Astrocyte (in vitro differentiated cells and primary cell): ENCODE measurements around the gene MISP. TPM values are rescaled to one million over a fixed set of nuclear protein-coding genes. Genes with fewer than 3 reads are reported as not detected.
"Not testable (repeated sequence)": the region's sequence is repeated elsewhere in the genome, so short reads cannot be mapped to it uniquely, and the experiment has no call there.

Experiments used
- DNase-seq: peaks from one replicate; pipeline ENCODE4 v3.0.0-alpha.2; 2010; ENCODE audit warnings: low read depth
- FAIRE-seq: peaks from 2 replicates; lab custom pipeline; 2011; peaks lifted over from hg19 to GRCh38; lab: Jason Lieb, UNC
- H2AFZ ChIP-seq: 2 replicates; pipeline ENCODE4 v1.6.0; 2012; ENCODE audit warnings: low read depth, low read length, inconsistent platforms
- H3K27ac ChIP-seq: 2 replicates; pipeline ENCODE4 v1.5.1; 2011; ENCODE audit warnings: low read depth, low read length, inconsistent platforms
- H3K27me3 ChIP-seq: 2 replicates; pipeline ENCODE4 v1.6.0; 2011; ENCODE audit warnings: low read length, inconsistent platforms; ENCODE audit not compliant: insufficient read depth
- H3K36me3 ChIP-seq: 2 replicates; pipeline ENCODE4 v1.5.1; 2011; ENCODE audit warnings: low read length, inconsistent platforms; ENCODE audit not compliant: insufficient read depth
- H3K4me1 ChIP-seq: 2 replicates; pipeline ENCODE4 v1.5.1; 2011; ENCODE audit warnings: low read length, inconsistent platforms; ENCODE audit not compliant: insufficient read depth
- H3K4me2 ChIP-seq: 2 replicates; pipeline ENCODE4 v1.6.0; 2012; ENCODE audit warnings: low read length, inconsistent platforms
- H3K4me3 ChIP-seq: 2 replicates; pipeline ENCODE4 v1.5.1; 2011; ENCODE audit warnings: low read depth, mild to moderate bottlenecking, low read length, inconsistent platforms; ENCODE audit not compliant: insufficient read depth
- H3K79me2 ChIP-seq: 2 replicates; pipeline ENCODE4 v1.6.0; 2012; ENCODE audit warnings: mild to moderate bottlenecking, low read length, inconsistent platforms; ENCODE audit not compliant: insufficient read depth
- H3K9ac ChIP-seq: 2 replicates; pipeline ENCODE4 v1.6.0; 2012; ENCODE audit warnings: mild to moderate bottlenecking, low read length, inconsistent platforms
- H3K9me3 ChIP-seq: 2 replicates; pipeline ENCODE4 v1.5.1; 2012; ENCODE audit warnings: low read depth, mild to moderate bottlenecking, low read length, inconsistent platforms; ENCODE audit not compliant: insufficient read depth
- H4K20me1 ChIP-seq: 2 replicates; pipeline ENCODE4 v1.6.0; 2012; ENCODE audit warnings: low read length, inconsistent platforms; ENCODE audit not compliant: insufficient read depth
- H3K27ac Mint-ChIP-seq: one replicate; pipeline ENCODE4 v1.8.0; 2021; ENCODE audit warnings: mild to moderate bottlenecking, mixed read lengths; ENCODE audit not compliant: unreplicated experiment
- H3K27me3 Mint-ChIP-seq: one replicate; pipeline ENCODE4 v1.8.0; 2021; ENCODE audit warnings: low read depth, mixed read lengths; ENCODE audit not compliant: unreplicated experiment
- H3K36me3 Mint-ChIP-seq: one replicate; pipeline ENCODE4 v1.8.0; 2021; ENCODE audit warnings: low read depth, mixed read lengths; ENCODE audit not compliant: unreplicated experiment
- H3K4me1 Mint-ChIP-seq: one replicate; pipeline ENCODE4 v1.8.0; 2021; ENCODE audit warnings: low read depth, mixed read lengths; ENCODE audit not compliant: unreplicated experiment
- H3K4me3 Mint-ChIP-seq: one replicate; pipeline ENCODE4 v1.8.0; 2021; ENCODE audit warnings: mild to moderate bottlenecking, moderate library complexity, mixed read lengths; ENCODE audit not compliant: unreplicated experiment
- H3K9me3 Mint-ChIP-seq: one replicate; pipeline ENCODE4 v1.8.0; 2021; ENCODE audit warnings: mild to moderate bottlenecking, mixed read lengths; ENCODE audit not compliant: unreplicated experiment
- CTCF ChIP-seq: IDR thresholded peaks from 2 replicates; pipeline ENCODE4 v1.5.1; 2011; ENCODE audit warnings: low read depth, mild to moderate bottlenecking, inconsistent platforms, low read length, moderate library complexity; ENCODE audit not compliant: insufficient read depth
- EZH2 ChIP-seq: IDR thresholded peaks from 2 replicates; pipeline ENCODE4 v1.6.1; 2012; ENCODE audit warnings: mild to moderate bottlenecking, low read length, inconsistent platforms; ENCODE audit not compliant: insufficient read depth
- total RNA-seq: library from RNA; stranded (reverse); gene quantifications from 2 replicates; pipeline ENCODE4 v1.2.1, GENCODE V29; 2021

MISP gene
- total RNA-seq, 1 donor from 2014 or later, result 0.43 TPM

GRCh38 chr19:739998-740715 is 10.8 kb upstream of the MISP start:
- H3K4me1 ChIP-seq, result no peaks in the 10 kb centered on the region
- H3K4me3 ChIP-seq, result no peak overlapping the region
- H3K4me3 Mint-ChIP-seq, result no peak overlapping the region
- no peak overlapping the region for H3K27ac ChIP-seq
- peaks cover 11% of the 10 kb centered on the region for H3K9me3 Mint-ChIP-seq
- no peak for DNase-seq
- TF ChIP-seq CTCF (no peak), EZH2 (no peak)
- H3K4me1 Mint-ChIP-seq, result no peaks in the 10 kb centered on the region
- H3K27ac Mint-ChIP-seq, result no peak overlapping the region
- H3K9ac ChIP-seq, result no peak overlapping the region
- no peaks in the 10 kb centered on the region for H3K9me3 ChIP-seq
- no peak for FAIRE-seq
- no peaks in the 10 kb centered on the region for H3K27me3 Mint-ChIP-seq
- H4K20me1 ChIP-seq, result no peaks in the 10 kb centered on the region
- no peak overlapping the region for H3K4me2 ChIP-seq
- no peaks in the 10 kb centered on the region for H3K36me3 ChIP-seq
- no peaks in the 10 kb centered on the region for H3K79me2 ChIP-seq
- H2AFZ ChIP-seq, result no peak overlapping the region
- no peaks in the 10 kb centered on the region for H3K27me3 ChIP-seq
- H3K36me3 Mint-ChIP-seq, result peaks cover 17% of the 10 kb centered on the region

- not testable (repeated sequence) for H3K27me3 Mint-ChIP-seq, H3K9me3 ChIP-seq, H3K4me1 Mint-ChIP-seq, H3K27me3 ChIP-seq, H3K79me2 ChIP-seq, H4K20me1 ChIP-seq, H2AFZ ChIP-seq, H3K36me3 ChIP-seq, FAIRE-seq, H3K9ac ChIP-seq, H3K4me3 Mint-ChIP-seq, H3K27ac Mint-ChIP-seq, H3K4me1 ChIP-seq, H3K27ac ChIP-seq, DNase-seq, H3K4me3 ChIP-seq, H3K4me2 ChIP-seq
- H3K9me3 Mint-ChIP-seq, result peaks cover 11% of the 10 kb centered on the region
- H3K36me3 Mint-ChIP-seq, result peaks cover 19% of the 10 kb centered on the region
Observed at GRCh38 chr19:740816-741505, 10.0 kb upstream of the MISP start.

DNA sequence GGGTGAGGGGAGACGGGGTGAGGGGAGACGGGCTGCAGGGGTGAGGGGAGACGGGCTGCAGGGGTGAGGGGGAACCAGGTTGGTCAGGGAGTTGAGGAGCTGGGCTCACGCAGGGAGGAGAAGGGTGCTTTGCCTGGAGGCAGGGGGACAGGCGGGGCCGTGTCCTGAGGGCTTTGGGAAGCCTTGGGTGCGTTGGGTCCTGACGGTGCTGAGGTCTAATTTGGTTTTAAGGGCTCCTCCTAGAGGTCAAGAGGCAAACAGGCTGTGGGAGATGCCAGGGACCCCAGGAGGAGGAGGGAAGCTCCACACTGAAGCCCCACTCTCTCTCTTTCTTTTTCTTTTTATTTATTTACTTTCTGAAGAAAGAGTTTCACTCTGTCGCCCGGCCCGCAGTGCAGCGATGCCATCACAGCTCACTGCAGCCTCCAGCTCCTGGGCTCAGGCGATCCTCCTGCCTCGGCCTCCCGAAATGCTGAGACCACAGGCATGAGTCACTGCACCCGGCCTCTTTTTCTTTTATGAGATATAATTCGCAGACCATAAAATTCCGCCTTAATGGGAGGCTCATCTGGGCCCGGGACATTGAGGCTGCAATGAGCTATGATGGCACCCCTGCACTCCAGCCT is 9.3 kb upstream of the MISP start:
- Mint-ChIP-seq H3K4me3 (no peak overlapping the region), H3K9me3 (peaks cover 11% of the 10 kb centered on the region), H3K36me3 (peaks cover 21% of the 10 kb centered on the region), H3K4me1 (no peaks in the 10 kb centered on the region), H3K27ac (no peak overlapping the region), H3K27me3 (no peaks in the 10 kb centered on the region)
- H3K27me3 ChIP-seq, result no peaks in the 10 kb centered on the region
- H3K4me2 ChIP-seq, result no peak overlapping the region
- no peak overlapping the region for H3K4me3 ChIP-seq
- H3K9ac ChIP-seq, result no peak overlapping the region
- peaks cover 3% of the 10 kb centered on the region for H3K9me3 ChIP-seq
- TF ChIP-seq EZH2 (no peak), CTCF (no peak)
- FAIRE-seq, result no peak
- DNase-seq, result no peak
- no peaks in the 10 kb centered on the region for H3K4me1 ChIP-seq
- no peaks in the 10 kb centered on the region for H3K36me3 ChIP-seq
- H2AFZ ChIP-seq, result no peak overlapping the region
- H3K27ac ChIP-seq, result no peak overlapping the region
- no peaks in the 10 kb centered on the region for H3K79me2 ChIP-seq
- no peaks in the 10 kb centered on the region for H4K20me1 ChIP-seq
